NCI-H82 (cell line): Measurements from ENCODE around the gene LIPM.

Experiments used
- DNase-seq: peaks from one replicate; lab custom pipeline; 2025; lab: John Stamatoyannopoulos, UW

The LIPM gene

GRCh38 chr10:88840881-88841280, 38.4 kb downstream of the LIPM start:
- DNase-seq, result no peak

- no peak for DNase-seq
Measured at GRCh38 chr10:88841316-88842111, 39.0 kb downstream of the LIPM start.

GRCh38 chr10:88843171-88843570, 40.6 kb downstream of the LIPM start:
- DNase-seq, result no peak

GRCh38 chr10:88848499-88848898, 46.0 kb downstream of the LIPM start:
- DNase-seq, result no peak

- DNase-seq, result no peak
Measured at GRCh38 chr10:88849234-88849633, 46.7 kb downstream of the LIPM start.

- no peak for DNase-seq
Measured at GRCh38 chr10:88850712-88851111, 48.2 kb downstream of the LIPM start.

GRCh38 chr10:88851706-88852105, 49.2 kb downstream of the LIPM start, which contains the start of gene ANKRD22:
Gene ANKRD22, minus strand, starts transcription at chr10:88851844. Its CDS starts 237 bp downstream, at chr10:88851607.
- no peak for DNase-seq

- DNase-seq, result no peak
Measured at GRCh38 chr10:88852327-88852726, 49.8 kb downstream of the LIPM start.

- no peak for DNase-seq
Measured at GRCh38 chr10:88853155-88853881, 50.8 kb downstream of the LIPM start.

GRCh38 chr10:88854684-88855083, 52.2 kb downstream of the LIPM start:
- DNase-seq, result no peak

- DNase-seq, result no peak
Measured at GRCh38 chr10:88857831-88858230, 55.3 kb downstream of the LIPM start.

GRCh38 chr10:88858491-88858890, 56.0 kb downstream of the LIPM start:
- DNase-seq, result no peak

- DNase-seq, result no peak
Measured at GRCh38 chr10:88861036-88861435, 58.5 kb downstream of the LIPM start.

GRCh38 chr10:88865281-88865876, 62.8 kb downstream of the LIPM start:
- DNase-seq, result no peak

GRCh38 chr10:88866454-88866853, 63.9 kb downstream of the LIPM start:
- DNase-seq, result no peak

- no peak for DNase-seq
Measured at GRCh38 chr10:88870089-88870488, 67.6 kb downstream of the LIPM start.
